ENCODE data around the gene DAAM2.

Gene DAAM2

DNA sequence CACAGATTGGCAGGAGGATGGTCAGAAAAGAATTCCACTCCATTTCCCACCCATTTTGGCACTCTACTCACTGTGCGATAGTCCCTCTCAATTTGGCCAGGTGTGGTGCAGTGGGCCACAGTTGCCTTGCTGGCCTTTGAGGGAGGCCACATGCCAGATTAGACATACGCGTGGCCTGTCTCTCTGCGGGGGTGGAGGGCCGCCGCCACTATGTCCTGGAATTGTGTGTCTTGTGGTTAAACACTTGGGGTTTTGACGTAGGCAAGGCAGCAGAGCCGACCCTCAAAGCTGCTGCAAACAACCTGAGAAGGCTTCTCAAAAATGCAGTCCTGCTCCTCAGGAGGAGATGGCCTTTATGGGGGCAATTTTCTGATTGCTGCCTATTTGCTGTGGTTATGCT, 4.9 kb upstream of the DAAM2 start:
- no peak for DNase-seq (ENCODE audit: low read depth)

DNA sequence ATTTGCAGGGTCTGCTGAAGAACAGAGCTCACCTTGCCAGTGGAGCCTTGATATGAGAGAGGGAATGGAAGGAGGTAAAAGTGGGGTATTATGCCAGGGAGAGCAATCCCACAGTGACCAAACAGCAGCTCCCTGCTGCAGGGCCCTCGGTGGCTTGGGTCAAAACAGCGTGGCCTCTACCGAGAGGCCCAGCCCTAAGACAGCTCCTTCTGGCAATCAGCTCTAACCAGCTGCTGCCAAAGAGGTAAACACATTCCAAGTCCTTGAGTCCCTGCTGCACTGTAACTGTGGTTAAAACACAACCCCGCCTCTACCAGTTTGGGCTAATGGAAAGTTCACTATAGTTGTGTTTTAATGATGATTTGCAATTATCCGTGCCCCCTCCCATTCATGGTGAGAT, 1.4 kb upstream of the DAAM2 start:
- no peak for DNase-seq (ENCODE audit: low read depth)

DNA sequence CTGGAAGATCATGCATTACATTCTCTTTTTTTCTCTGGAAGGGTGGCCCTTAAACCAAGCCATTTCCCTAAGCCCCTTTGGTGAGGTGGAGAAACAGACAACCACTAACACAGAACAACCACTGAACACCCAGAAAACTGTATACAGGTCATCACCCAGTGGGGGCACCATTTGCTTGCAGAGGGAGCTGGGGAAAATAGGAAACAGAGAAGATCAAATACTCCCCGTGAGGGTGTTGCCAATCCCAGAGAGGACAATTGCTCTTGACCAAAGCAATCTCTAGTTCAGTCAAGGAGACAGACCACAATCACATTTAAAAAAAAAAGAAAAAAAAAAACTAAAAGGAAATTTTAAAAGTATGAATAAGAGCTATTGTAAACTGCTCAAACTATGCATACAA, 865 bp upstream of the DAAM2 start:
- no peak for DNase-seq (ENCODE audit: low read depth)

DNA sequence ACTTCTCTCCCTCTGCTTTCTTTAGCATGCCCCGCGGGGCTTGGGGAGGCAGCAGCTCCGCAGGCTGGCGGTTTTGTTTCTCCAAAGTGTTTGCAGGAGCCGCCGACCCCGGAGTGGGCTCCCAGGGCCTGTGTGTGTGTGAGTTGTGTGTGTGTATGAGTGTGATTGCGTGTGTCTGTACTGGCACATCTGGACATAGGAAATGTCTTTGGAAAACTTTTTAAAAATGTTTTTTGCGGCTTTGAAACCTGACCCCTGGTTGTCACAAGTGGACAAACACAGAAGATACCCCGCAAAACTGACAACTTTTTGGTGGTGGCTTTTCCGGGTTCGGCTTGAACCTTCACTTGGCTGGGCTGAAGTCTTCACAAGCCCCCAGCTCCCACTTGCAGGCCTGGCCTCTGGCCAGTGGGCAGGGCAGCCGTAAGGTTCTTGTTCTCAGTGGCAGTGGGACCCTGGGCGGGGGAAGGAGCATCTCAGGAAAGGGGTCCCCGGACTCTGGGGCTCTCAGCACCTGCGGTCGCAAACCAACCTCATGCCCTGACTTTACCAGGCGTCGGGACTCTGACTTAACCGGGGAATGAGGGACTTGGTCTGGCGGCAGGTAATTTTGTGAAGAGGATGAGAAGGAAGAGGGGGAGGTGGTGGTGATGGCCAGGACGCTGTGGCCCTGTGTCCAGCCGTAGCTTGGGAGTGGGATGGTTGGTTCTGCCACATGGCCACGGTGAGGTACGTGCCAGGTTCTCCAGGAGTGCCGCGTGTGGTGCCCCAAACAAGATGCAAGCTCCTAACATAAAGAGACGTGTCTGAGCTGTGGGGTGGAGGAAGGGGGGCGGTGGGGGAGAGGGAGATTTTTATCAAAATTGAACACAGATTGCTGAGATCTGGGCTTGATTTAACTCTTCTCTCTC, 619 bp downstream of the DAAM2 start:
- DNase-seq (ENCODE audit: low read depth): no peak

DNA sequence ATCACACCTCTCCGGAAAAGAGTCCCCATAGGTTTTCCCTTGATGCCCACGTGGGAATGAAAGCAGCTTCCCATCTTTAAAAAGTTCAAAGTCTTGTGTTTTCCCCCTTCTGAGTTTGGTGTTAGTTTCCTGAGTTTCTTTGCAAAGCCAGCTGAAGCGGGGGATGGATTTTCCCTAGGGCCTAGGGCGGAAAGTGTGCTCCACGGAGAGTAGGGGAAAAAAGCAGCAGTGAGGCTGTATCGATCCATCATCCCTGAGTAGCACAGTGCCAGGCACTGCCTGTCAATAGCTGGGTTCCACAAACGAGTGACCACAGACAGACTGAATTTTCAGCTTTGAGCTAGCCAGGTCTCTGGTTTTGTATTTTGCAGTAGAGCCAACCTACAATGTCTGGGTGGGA, 1.3 kb downstream of the DAAM2 start:
- DNase-seq (ENCODE audit: low read depth): no peak

DNA sequence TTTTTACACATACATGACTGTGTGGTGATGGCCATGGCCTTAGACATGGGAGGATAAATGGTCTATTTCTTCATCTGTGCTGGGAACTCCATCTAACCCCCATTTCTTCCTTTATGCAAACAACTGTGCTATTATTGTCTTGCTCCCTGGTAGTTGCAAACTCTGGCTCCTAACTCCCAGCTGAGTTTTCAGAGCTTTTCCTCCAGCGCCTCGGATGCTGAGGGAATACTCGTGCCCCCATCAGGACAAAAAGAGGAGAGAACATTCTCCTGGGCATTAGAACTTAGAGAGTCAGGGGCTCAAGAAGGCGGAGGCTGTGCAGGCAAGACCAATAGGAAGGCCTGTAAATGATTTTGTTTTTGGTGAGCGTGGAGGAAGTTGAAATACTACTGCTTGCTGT, 2.1 kb downstream of the DAAM2 start:
- no peak for DNase-seq (ENCODE audit: low read depth)

DNA sequence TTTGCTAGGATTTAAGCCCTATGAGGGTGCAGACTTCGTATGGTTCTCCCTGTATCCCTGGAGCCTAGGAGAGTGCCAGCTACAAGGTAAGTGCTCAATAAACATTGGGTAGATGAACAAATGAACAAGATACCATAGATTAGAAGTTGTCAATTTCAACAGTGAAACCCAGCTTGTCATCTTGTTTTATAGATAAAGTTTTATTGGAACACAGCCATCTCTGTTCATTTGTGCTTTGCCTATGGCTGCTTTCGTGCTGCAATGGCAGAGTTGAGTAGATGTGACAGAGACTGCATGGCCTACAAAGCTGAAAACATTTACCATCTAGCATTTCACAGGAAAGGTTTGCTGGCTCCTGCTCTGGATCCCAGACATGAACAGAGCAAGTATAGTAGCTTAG, 5.6 kb downstream of the DAAM2 start:
- DNase-seq (ENCODE audit: low read depth): no peak

DNA sequence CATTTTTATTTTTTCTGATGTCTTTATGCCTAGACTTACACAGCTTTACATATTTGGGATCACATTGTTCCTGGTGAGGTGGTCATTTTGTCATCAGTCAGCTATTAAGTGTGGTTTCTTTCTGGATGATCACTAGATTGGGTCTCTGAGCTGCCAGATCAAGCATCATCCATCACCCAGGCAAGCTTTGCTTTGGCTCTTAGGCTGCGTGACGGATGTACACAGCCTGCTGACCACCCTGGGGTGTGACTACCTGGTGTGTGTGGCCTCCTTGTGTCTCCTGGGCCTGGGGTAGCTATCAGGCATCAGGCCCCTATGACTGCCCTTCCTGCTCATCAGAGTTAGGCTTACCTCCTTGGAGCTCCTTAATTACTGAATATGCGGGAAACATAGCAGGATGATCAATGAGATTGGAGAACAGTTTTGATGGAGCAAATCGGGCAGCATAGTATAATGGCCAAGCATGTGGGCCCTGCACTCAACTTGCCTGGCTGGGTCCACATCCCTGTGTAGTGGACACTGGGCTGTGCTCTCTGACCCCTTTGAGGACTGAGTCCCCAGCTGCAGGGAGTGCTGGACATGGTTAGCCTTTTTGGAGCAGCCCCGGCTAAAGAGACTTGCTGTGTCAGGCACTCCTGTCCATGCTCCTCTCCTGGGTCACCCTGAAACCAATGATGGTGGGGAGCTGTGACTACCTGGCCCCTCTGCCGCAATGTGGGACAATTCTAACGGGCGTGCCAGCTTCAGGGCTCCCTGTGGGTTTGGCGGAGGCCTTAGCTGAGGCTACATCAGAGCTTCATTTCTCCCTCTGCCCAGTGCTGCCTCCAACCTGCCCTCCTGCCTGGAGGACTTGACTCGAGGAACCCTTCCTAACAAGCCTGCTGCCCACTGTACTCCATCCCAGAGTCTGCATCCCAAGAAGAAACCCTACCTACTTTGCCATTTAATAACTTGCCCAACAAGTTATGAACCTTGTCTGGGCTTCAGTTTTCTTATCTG, 8.2 kb downstream of the DAAM2 start:
- DNase-seq (ENCODE audit: low read depth): no peak

DNA sequence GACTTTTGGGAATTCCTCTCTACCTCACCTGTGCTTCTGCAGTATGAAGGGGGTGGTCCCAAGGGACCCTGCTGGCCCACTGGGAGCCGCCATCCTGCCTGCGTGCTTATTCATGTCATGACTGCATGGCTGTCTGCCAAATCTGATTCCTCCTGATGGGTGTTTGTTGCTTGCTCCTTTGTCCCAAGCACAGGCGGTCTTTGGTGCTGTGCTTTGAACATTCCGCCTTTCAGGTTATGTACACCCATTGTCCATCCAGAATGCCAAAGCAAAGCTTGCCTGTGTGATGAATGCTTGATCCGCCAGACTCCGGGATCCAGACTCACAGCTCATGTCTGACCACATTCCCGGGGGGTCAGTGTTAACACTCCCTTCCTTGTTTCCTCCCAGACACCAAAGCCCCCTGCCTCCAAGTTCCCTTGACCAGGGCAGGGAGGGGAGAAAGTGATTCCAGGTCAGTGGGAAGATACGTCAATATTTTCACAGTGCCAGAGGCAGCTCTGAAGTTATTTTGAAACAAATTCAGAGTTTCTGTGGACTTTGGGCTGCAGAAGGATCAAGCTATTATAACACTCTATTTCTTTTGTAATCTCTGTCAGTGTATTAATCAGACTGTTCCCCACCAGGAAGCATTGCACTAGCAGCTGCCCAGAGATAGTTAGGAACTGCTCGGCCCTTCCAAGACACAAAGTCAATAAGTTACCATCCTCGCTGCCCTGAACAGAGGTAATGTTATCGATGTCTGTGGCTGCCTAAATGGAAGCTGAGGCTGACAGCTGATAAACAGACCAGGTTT, 9.5 kb downstream of the DAAM2 start:
- no peak for DNase-seq (ENCODE audit: low read depth)

DNA sequence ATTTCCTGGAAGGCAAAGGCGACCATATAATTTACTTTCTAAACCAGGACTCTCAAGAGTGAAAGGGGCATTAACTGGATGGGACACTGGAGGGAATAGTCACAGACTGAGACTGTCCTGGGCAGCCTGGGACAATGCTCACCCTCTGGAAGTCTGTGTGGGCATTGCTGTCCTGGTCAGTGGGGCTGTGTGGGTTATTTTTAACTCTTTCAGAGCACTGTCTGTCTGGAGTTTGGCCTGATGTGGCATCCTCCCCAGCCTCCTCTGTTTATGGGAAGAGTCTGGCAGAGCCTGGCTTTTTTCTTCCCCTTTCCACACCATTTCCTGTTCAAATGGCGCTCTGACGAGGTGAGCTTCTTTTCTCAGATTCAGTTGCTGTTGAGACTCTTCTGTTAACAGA, 11.7 kb downstream of the DAAM2 start:
- no peak for DNase-seq (ENCODE audit: low read depth)

DNA sequence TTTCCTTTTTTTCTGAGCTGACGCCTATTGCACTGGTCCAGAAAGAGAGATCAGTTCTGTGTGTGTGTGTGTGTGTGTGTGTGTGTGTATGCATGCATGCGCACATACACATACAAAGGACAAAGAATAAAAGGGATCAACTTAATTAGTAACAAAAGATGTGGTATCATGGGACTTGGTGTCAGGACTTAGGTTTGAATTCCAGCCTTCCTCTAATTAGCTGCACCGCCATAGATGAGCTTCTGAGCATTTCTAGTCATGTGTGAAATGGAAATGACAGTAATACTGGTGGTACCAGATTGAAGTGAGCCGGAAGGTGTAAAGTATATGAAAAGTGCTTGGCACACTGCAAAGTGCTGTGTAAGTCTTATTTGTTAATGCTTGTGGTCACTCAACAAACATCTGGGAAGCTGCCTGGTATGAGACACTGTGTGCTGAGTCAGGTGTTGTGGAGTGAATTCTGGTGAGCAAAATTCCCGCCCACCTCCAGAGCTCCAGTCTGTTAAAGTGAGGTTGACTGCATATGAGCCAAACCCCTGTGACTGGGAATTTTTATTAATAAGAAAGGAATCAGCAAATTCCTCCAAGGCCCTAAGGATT, 12.4 kb downstream of the DAAM2 start:
- DNase-seq (ENCODE audit: low read depth): no peak

DNA sequence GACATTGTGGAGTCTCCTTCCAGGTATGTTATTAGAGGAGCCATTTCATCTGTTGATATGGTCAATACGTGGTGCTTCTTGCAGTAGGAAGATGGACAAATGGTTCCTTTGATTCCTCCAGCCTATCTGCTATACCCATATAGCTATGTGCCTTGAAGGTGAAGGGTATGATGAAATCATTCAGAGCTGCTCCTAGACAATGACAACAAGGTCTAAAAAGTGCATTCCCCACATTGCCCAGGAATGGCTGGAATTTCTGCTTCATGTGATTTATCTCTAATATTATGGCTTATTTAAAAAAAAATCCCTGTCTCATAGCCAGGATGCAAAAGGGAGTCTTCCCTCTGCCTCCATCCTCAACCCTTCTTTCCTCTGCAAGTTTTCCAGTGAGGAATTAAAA, 14.1 kb downstream of the DAAM2 start:
- no peak for DNase-seq (ENCODE audit: low read depth)

DNA sequence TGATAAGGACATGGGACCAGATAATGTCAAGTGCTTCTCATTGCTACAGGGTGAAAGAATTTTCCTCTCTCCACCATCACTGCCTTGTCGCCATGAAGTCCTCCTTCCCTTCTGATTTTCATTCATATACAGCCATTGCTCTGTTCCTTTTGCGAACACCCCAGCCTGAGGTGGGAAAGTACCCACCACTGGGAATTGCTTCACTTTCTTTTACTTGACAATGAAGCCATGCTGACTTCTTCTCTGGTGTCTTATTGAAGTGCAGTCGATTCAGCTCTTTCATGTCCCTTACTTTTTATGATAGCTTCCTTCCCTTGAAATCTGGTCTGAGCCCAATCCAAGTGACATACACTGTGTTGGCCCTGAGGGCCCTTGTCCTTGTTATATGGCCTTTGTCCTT, 16.2 kb downstream of the DAAM2 start:
- no peak for DNase-seq (ENCODE audit: low read depth)

DNA sequence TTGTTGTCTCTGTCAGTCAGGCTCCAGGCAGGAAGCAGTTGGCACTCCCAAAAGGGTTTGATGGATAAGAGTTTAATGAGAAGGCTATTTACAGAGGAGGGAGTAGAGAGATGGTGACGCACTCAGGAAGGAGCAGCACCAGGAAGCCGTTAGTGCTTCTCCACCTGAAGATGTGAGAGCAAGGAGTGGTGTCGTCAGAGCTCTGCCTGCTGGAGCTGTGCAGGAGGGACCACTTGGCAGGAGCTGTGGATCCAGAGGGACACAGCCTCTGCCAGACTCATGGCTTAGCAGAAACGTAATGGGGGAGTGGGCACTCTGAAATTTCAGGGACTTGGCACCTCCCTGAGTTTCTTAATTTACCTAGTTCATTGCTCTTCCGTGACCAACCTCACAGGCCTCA, 16.8 kb downstream of the DAAM2 start:
- no peak for DNase-seq (ENCODE audit: low read depth)

DNA sequence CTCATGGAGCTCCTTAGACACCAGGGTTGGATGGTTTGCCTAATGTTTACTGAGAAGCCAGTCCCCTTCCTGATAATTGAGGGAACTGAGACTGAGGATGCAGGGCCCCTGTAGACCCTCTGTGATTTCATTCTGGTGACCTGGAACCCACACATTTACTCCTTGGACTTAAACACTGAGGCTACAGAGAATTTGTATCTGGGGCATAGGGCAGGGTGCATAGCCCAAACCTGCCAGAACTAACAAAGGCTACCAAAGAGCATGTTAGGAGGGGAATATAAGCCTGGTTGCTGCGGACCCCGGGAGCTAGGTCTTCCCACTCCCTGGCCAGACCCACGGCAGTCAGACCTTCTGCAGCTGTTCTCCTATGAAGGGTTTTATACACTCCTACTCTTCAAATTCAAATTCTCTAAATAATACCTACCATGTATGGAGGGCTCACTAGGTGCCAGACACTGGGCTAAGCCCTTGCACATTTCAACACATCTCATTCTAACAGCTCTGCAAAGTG, 19.7 kb downstream of the DAAM2 start:
- DNase-seq (ENCODE audit: low read depth): no peak

DNA sequence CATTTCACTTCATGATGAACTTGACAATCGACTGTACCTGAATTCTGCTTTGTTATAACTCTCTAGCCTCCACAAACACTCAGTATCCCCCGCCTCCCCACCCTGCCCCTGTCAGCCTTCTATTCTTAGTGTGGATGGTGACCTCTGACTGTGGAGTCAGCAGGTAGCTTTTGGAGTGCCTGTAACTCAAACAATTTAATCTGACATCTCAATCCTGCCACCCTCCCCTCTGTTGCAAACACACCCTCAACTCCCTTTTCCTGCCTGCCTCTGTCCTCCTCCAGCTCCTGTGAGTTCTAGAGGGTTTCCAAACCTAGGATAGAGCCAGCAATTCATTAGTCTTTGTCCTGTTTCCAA, 20.3 kb downstream of the DAAM2 start:
- DNase-seq (ENCODE audit: low read depth): no peak

DNA sequence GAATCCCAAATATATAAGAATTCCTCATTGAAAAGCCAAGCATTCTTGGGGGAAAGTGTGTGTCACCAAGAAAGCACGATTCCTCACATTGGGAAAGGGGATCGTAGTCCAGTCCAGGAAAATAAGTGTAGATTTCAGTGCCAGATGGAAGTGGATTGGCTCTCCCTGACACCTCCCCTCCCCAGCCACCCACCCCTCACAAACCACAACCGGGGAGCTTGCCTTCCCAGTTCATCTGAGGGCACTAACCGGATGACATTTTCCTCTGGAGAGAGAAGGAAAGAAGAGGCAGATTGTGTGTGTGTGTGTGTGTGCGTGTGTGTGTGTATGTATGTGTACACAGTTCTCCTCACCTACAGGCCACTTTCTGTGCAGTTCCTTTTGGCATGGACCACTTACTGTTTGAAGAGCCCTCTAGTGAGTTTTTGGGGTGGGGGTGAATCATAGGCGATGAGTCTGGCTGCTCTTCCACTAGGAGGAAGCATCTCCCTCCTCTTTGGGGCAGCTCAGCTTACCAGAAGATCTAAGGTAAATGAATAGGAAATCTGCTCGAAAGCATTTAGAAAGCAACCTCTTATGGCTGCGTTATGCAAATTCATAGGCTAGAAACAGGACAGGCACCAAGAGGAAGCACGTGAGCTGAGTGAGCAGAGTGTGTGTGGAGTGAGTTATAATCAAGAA, 20.8 kb downstream of the DAAM2 start:
- DNase-seq (ENCODE audit: low read depth): no peak

DNA sequence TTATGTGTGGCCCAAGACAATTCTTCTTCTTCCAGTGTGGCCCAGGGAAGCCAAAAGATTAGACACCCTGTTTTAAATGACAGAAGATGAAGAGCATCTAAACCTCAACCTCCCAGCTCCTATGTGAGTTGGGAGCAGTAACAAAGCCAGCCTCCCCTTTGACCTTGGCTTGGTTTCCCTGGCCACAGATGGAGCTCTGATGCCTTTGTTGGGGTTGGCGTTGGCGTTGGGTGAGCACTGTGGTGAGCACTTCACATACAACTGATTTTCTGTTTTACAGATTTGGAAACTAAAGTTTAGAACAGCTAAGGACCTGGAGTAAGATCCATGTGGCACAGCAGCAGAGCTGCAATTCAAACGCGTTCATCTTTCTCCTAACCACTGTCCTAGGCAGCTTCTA, 22.1 kb downstream of the DAAM2 start:
- DNase-seq (ENCODE audit: low read depth): no peak

DNA sequence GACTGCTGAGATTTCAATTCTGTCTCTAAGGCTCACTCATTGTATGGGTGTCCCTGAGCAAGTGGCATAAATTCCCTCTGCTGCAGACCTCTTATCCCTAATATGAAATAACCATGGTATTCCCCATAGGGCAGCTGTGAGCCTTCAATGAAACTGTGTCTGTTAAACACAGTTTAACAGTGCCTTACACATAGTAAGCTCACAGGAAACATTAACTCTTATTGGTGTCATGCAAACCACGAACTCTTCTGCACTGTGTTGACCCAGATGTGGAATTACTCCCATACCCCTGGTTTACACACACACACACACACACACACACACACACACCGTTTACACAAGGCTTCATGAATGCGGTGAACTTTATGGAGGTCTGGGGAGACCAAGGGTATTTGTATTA, 23.2 kb downstream of the DAAM2 start:
- DNase-seq (ENCODE audit: low read depth): no peak

DNA sequence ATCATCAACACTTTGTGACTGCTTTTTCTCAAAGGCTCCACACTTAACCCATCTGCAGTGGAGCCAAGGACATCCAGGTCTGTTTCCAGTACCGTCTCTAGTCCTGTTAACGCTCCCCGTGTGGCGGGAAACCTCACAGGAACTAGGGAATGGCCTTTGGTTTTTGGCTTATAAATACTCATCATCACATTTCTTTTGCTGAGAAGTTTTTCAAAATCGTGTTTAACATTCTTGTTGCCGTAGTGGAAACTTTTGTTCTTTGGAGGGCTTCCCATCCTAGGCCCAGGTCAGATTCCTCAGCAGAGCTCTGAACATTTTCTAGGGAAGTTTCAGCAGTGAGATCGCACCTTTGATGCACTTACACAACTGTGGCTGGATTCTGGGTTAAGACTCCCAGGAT, 24.6 kb downstream of the DAAM2 start:
- no peak for DNase-seq (ENCODE audit: low read depth)

DNA sequence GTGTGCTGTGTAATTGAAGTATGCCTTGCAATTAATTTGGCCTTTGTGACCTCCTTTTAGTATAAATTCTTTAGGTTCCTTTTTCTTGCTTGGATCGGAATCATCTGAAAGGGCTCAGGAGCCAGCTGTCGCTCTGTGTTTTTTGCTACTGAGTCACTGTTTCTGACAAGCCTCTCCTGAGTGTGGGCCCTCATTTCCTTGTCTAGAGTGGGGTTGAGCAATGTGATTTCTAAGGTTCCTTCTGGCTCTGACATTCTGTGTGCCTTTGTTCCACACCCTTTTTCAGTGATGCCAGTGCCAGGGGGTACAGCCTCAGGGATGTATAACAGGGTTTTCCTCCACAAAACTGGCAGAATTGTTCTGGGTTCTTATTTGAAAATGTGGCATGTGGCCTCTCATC, 26.5 kb downstream of the DAAM2 start:
- no peak for DNase-seq (ENCODE audit: low read depth)
